ENCODE data around the gene RERE.
A peak's percentile ranks its signal among the peaks of the same experiment; 100 is the strongest.

RERE gene

GRCh38 chr1:8352471-8352845, 465.0 kb downstream of the RERE start:
- DNase-seq (ENCODE audit: low read depth, low spot score), result no peak

DNA sequence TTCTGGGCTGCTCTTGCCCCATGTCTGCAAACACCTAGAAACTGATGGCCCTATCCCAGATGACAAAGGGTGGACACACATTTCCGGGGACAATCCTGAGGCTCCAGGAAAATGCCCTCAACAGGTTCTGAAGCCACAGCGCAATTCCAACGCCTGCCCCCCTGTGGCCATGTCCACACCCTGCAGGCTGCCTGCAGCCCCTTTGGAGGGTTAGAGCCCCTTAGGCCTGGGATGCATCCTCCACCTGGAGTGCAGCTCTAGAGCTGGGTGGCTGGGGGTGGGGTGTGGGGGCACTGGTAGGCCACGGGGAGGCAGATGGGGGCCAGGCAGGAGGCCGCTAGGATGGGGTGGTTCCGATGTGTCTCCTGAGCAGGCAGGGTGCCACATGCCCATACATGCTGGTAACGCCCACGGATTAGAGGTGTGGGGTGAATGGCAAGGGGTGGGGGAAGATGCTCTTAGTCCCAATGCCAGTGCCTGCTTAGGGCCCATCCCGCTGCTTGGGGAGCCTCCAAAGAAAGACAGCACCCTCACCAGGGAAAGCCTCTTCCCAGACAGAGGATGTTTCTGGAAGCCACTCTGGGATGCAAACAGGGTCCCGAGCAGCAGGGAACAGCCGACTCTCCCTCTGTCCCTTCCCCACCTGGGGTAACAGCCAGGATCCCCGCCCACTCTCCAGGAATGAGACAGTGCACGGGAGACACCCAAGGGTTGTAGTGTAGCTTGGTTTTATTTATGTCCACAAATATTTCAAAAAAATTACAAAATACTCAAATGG, 465.6 kb downstream of the RERE start:
- DNase-seq (ENCODE audit: low read depth, low spot score), result no peak

DNA sequence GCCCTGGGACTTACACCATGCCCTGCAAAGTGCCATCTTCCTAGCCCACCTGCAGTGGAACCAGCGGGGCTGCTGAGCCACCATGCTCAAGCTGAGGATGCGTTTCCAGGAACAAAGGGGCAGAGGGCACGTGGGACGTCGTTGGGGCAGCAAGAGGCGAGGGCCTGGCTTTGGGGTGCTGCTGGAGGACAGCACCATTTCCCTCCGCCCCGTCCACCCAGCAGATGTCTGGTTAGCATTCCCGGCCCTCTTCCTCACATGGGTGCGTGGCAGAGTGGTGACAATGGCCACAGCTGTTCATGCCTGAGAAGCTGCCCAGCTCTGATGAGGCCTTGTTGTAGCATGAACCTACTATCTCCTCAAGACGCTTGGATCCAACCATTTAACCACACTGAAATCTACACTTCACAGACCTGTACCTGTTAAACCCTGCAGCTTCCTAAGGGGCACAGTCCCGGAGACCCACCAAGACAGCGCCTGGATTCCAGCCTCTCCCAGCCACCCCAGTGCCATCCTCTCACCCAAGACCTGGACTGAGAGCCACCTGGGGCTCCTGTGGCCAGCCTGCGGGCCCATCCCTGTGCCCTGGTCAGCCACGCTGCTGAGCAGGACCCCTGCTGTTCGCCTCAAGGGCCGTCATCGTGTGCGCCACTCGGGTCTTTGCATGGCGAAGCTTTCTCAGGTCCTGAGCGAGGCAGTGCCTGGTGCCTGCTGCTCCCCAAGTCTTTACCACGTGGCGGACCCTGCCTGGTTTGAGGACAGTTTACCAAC, 466.3 kb downstream of the RERE start:
- no peak for DNase-seq (ENCODE audit: low read depth, low spot score)

- no peak for DNase-seq (ENCODE audit: low read depth, low spot score)
Measured at GRCh38 chr1:8349961-8350360, 467.5 kb downstream of the RERE start.

DNA sequence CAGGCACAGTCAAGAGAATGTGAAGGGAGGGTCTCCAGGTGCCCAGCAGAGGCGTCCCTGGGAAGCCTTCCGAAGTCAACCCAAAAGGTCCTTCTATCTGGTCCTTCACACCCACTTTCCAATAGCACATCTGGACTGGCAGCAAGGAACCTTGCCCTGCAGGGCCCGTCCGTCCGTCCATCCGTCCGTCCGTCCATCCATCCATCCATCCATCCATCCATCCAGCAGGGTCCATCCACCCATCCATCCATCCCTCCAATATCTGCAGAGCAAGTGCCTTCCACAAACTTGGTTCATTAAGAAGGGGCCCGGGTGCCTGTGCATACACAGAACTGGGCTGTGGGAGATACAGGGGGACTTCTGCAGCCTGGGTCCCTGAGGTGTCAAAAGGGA, 468.0 kb downstream of the RERE start:
- DNase-seq (ENCODE audit: low read depth, low spot score), result no peak

DNA sequence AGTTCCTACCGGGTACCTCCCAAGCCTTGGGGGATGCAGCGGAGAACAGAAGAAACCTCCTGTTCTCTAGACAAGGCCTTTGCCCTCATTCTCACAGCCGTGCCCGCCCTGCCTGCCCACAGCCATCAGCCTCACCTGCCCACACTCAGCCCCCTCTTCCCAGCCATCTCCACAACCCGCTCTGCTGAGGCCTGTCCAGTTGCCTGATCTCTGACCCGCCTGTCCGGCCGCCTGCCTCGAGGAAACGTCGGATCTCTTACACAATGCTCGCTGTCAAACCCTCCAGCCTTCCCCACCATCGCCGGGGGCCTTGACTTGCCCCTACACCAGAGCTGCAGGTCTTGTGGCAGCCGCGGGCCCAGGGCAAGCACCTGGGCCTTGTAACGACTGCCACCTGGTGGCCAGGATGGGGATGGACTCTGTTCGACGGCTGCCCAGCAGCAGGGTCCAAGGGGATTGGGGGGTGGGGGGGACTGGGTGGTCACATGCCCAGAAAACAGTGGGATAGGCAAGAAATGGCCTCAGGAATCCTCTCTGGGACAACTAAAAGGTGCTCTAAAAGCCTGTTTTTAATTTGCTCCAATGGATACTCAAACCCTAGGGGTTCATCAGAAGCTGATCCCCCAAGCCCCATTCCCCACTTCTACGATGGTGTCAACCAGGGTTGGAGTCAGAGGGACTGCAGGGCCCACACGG, 468.5 kb downstream of the RERE start:
- DNase-seq (ENCODE audit: low read depth, low spot score), result peak; percentile 54

GRCh38 chr1:8348047-8348776, 469.2 kb downstream of the RERE start:
- no peak for DNase-seq (ENCODE audit: low read depth, low spot score)

DNA sequence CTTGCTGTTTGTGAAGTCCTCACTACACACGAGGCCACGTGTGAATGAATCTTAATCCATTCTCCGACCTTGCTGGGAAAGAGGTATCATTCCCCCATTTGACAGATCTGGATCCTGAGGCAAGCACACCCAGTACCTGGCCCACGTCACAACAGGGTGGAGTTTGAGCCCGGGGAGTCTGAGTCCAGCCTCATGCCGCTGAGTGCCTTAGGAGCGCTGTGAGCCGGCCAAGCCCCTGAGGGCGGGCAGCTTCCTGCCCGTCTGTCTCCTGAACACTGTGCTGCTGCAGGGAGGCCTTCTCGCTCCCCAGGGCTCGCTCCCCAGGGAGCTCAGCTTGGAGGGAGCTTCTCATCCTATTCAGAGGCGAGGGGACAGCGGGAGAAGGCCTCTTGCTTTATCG, 469.8 kb downstream of the RERE start:
- no peak for DNase-seq (ENCODE audit: low read depth, low spot score)

- no peak for DNase-seq (ENCODE audit: low read depth, low spot score)
Measured at GRCh38 chr1:8345621-8346415, 471.6 kb downstream of the RERE start.

GRCh38 chr1:8344893-8345507, 472.4 kb downstream of the RERE start:
- no peak for DNase-seq (ENCODE audit: low read depth, low spot score)

DNA sequence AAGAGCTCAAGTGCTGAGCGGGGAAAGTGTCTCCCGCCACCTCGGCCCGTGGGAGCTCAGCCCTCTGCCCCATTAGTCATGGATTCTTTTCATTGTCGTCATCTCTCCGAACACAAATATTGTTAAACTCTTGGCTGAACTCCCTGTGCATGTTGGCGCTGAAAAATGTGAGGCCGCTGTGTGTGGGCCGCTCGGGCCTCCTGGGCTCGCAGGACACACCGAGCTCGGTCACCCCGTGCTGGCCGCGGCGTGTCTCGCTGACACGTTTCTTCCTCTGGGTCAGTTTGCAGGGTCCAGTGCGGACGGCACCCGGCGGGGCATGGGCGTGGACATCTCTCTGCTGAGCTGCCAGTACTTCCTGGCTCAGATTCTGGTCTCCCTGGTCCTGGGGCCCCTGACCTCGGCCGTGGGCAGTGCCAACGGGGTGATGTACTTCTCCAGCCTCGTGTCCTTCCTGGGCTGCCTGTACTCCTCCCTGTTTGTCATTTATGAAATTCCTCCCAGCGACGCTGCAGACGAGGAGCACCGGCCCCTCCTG, 473.9 kb downstream of the RERE start:
- no peak for DNase-seq (ENCODE audit: low read depth, low spot score)

GRCh38 chr1:8343044-8343443, 474.4 kb downstream of the RERE start:
- no peak for DNase-seq (ENCODE audit: low read depth, low spot score)

GRCh38 chr1:8342325-8342724, 475.1 kb downstream of the RERE start:
- DNase-seq (ENCODE audit: low read depth, low spot score), result no peak

- no peak for DNase-seq (ENCODE audit: low read depth, low spot score)
Measured at GRCh38 chr1:8340448-8340847, 477.0 kb downstream of the RERE start.

- no peak for DNase-seq (ENCODE audit: low read depth, low spot score)
Measured at GRCh38 chr1:8339203-8339600, 478.2 kb downstream of the RERE start.

GRCh38 chr1:8338526-8339202, 478.8 kb downstream of the RERE start:
- DNase-seq (ENCODE audit: low read depth, low spot score), result no peak

DNA sequence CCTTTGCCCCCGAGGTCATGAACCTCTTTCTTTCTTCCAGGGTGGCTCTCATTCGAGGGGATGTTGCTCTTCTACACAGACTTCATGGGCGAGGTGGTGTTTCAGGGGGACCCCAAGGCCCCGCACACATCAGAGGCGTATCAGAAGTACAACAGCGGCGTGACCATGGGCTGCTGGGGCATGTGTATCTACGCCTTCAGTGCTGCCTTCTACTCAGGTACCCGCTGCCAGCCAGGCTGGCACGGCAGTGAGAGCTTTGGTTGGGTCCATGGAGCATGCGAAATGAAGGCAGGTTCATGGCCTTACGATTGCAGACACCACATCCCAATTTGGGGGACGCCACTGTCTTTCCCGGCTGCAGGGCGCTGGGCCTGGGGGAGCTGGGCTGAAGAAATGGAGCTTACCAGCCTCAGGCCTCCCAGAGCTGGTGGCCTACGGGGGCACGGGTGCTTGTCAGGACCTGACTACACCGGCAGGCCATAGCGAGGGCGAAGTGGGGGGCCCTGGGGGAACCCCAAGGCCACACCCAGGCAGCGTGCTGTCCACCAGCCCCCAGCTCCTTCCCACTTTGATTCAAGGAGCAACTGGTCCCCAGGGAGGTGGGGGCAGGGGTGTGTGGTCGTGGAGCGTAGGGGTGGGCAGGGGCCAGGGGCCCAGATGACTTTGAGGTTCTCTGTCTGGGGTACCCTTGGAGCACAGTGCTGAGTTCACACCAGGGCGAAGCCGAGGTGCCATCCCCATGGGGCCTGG, 479.5 kb downstream of the RERE start:
- no peak for DNase-seq (ENCODE audit: low read depth, low spot score)

- no peak for DNase-seq (ENCODE audit: low read depth, low spot score)
Measured at GRCh38 chr1:8335246-8335645, 482.2 kb downstream of the RERE start.

All from activated naive CD8-positive, alpha-beta T cell treated with anti-CD3 and anti-CD28 coated beads, Interleukin-2, amount 50 U/mL, for 16 hours (primary cell).